GM18868 (cell line): ENCODE measurements around the gene GNAT3.

ENCODE experiments used
- ATAC-seq: cut with Tn5 transposase; IDR thresholded peaks from one replicate; pipeline ENCODE4 v1.9.1; 2021; ENCODE audit warnings: mild to moderate bottlenecking, moderate library complexity; ENCODE audit not compliant: unreplicated experiment

The GNAT3 gene

DNA sequence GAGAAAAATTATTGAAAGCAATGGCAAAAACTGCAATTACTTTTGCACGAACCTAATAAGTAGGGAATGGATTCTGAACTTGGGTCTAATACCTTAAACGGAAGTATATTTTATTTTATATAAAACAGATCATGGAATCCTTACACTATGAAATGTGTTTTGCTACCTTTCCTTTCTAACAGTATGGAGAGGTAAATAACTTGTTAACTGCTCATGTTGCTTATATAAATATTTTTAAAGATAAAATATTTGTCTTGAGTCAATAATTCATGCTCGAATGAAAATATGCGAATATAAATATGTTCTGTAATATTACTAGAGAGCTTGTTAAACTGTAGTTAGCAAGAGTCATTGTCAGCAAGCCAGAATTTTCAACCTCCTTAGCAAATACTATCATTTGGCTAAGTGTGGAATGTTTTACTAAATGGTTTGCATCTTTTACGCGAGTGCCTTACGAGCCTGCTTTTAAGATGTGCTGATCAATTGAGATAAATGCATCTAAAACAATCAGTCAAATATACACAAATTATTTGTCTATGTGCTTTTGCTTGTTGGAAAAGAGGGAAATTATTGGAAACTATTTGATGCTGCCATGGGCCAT lies 5.9 kb downstream of the GNAT3 start:
- ATAC-seq = no peak

DNA sequence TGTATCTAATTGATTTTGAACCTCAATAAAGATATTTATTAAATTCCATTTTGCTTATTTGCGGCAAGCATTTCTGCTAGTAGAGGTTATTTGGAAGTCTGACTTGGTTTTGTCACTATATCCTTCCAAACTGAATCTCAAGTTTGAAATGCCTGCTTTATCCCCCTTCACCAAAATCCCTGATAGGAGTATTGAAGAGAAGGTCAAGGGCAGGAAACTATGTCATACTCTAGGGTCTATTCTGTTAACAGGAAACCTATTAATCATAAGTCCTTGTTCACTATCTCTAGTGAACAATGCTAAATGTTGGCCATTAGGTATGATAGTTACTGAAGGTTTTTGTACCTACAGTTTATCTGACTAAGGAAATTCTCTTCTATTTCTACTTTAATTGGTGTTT lies 11.5 kb downstream of the GNAT3 start:
- no peak for ATAC-seq

DNA sequence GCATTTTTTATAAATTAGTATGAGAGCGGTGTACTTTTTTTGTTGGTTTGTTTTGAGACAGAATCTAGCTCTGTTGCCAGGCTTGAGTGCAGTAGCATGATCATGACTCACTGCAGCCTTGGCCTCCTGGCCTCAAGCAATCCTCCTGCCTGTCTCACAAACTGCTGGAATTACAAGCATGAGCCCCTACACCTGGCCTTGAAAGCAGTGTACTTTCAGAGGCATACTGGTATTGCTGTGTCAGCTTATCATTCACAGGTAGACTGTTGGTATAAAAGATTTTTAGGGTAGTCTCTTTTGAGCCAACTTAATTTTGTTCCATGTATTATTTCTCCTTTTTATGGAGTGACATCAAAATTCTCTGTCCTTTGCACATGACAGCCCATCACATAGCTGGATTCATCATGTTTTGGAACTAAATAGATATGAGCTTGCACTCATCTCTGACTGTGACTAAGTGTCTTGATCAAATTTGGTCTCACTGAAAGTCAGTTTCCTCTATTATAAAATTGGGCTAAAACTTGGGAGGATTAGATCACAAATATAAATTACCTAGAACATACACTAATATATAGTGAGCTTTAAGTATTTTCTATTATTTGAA lies 12.4 kb downstream of the GNAT3 start:
- ATAC-seq = peak; percentile 40

DNA sequence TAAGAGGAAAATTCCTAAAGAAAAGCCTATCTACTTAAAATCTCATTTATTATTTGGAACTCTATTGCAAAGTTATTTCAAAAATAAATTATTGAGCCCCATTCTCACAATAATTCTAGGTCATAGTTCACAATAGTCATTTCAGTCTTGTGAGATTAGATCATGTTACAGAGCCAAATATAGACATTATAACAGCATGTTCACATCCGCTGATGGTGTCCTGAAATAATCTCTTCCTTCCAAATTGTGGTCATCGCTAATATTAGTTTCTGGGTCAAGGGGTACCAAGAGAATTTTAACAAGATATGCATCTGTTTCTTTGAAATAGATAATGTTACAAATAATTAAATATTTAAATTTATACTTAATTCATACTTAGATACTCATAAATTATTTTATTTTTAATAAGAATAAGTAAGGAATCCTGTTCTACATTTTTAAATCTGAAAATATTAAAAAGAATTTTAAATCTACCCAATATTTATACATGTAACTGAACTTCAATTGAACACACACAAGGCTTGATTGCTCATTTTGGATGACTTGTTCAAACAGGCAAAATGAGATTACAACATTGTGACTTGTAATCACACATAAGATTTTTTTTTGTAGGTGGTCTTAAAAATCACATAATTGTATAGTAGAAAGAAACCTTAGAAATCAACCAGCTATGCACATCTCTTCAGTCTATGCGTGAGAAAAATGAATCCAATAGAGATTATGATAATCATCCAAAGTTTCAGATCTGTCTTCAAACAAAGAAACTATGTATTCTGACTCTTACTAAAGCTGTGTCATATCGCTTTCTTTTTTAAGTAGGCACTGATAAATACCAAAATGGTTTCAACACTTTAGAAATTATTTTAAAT lies 13.1 kb downstream of the GNAT3 start:
- peak; percentile 50 for ATAC-seq

DNA sequence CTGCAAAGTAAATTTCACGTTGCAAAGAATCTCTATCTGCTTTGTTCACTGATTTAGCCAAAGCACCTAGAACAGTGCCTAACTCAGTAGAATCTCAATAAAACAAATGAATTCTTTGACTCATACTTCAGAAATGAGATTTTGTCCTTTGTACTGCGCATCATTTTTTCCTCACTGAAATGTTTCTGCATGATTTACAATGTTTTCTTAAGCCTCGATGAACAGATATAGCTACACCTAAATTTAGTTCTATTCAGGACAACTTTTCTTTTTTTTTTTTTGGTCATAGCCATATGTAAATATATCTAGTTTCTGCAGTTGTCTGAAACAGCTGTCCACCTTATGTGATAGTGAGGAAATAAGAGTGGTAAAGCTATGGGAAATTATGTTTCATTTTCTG lies 15.3 kb downstream of the GNAT3 start:
- no peak for ATAC-seq

DNA sequence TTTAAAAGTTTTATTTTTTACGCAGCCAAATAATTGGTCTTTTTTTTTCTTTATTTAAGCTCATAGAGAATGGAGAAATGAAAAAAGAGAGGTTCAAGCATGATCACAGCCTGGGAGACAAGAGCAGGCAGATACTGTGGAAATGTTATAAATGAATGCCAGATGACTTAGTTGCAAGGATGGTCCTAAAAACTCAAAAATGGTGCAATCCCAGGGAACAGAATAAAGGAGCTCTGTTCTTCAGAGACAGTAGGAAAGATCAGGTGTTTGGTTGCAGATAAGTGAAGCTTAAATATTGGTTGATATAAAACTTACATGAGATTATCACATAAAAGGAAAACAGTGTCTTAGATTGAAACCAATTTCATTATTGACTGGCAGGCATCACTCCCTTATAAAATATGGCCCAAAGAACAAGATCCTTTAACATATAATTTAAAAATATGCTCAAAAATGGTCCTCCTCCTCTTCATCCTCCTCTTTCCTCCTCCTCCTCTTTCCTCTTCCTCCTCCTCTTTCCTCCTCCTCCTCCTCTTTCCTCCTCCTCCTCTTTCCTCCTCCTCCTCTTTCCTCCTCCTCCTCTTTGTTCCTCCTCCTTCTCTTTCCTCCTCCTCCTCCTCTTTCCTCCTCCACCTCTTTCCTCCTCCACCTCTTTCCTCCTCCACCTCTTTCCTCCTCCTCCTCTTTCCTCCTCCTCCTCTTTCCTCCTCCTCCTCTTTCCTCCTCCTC lies 18.6 kb downstream of the GNAT3 start:
- no peak for ATAC-seq

DNA sequence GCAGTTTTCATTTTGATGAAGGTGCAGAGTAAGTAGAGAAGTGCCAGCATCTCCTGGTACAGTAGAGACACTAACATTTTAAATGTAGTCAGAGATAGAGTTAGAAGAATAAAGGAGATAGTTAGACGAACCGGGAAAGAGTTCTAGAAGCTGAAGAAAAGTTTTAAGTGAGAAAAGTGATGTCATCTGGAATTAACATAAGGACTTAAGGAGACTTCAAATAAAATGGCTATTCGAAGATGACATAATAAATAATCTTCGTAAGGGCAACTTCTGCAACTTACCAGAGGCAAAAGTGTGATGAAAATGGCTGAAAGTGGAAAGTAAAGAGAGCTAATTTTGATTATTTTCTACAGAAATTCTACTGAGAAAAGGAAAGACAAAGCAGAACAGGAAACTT lies 20.4 kb downstream of the GNAT3 start:
- no peak for ATAC-seq

DNA sequence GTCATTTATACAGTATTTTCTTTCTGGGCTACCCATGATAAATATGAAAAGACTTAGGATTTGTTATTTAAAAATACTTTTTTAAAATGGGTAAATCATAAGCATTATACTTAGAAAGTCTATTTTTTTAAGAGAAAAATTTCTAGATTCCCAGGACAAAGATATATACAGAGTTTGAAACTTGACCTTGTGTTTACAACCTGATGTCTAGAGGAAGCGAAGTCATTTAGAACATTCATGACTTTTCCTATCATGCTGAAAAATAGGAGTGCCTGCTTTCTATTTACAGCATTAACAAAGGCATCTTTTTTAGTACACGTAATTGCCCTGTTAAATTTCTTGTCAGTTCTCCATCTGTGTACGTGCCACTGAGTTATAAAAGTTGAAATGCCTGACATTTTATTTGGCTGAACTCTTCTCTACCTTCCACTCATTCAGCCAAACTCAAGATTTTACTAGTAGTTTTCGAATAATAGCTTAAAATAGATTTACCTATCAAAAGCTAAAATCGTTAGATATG lies 23.0 kb downstream of the GNAT3 start:
- no peak for ATAC-seq

DNA sequence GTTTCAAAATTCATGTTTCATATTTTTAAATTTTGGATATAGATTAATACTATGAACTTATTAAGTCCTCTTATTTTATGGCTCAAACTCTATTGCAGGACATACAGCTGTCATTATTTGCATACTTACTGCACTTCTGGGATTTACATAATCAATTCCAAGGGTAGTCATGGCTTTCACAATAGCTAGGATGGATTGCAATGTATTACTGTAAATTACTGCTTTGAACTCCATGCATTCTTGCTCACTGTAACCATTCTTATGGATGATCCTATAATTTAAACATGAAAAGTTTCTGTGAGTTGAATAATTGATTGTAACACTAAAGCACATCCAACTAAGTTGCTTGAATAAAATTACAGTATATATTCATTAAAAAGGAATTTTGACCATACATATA lies 23.5 kb downstream of the GNAT3 start:
- ATAC-seq = no peak

DNA sequence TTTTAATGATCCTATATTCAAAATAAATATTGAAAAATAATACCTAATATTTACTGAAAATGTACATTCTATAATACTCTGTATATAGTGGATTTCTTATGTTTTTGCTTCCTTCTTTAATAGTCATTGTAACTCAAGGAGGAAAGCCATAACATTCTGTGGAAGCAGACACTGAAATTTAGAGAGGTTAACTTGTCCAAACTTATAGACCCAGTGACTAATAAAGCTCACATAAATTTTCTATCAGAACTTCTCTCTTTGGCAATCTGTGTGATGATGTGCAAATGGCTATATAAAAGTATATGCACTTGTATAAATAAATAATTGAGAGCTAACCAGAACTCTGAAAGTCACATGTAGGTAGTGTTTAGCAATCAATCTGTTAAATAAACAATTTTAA lies 26.1 kb downstream of the GNAT3 start:
- no peak for ATAC-seq

DNA sequence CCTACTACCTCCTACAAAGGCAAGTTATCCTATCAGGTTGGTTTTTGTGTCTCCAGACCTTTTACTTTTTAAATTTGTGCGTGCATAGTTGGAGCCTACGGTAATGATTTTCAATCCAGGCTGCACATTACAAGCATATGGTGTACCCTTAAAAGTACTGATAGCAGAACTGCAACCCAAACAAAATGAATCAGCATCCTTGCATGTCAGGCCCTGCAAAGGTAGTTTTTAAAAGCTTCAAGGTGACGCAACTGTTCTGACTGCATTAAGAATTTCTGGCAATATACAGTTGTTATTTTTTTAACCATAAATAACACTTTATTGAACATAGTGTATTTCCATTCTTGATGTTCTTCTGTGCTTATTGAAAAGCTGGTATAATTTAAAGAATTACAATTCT lies 28.9 kb downstream of the GNAT3 start:
- no peak for ATAC-seq

DNA sequence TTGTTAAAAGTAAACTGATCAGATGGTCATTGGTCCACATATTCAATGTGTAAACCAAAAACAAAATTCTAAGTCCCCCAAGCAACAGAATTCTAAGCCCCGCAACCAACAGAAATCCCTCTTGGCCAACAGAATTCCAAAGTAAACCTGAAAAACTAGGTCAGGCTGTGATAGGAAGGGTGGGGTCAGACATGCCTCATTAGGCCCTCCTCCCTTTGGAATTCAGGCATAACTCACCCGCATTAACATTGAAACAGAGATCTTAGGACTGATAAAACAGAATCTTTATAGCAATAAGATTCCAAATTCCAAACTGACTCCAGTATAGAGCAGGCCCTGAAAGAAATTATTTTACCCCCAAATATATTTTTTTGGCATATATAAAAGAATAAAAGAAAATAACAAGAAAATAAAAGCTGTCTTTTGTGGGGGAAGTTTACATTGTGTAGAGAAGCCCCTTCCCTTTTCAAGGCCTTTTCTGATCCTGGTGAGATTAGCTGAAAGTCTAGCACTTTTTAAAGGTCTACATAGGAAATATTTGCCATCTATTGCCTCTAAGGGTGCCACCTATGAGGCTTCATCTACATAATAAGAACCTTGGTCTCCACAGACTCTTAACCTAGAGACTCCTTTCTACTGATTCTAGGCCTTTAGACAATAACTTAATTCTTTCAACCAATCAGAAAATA lies 30.5 kb downstream of the GNAT3 start:
- ATAC-seq = no peak

DNA sequence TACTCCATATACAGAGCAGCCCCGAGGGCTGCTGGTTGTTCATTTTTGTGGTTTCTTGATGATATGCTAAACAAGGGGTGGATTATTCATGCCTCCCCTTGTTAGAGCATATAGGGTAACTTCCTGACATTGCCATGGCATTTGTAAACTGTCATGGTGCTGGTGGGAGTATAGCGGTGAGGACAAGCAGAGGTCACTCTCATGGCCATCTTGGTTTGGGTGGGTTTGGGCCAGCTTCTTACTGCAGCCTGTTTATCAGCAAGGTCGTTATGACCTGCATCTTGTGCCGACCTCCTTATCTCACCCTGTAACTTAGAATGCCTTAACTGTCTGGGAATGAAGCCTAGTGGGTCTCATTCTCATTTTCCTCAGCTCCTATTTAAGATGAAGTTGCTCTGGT lies 31.3 kb downstream of the GNAT3 start:
- ATAC-seq = no peak

DNA sequence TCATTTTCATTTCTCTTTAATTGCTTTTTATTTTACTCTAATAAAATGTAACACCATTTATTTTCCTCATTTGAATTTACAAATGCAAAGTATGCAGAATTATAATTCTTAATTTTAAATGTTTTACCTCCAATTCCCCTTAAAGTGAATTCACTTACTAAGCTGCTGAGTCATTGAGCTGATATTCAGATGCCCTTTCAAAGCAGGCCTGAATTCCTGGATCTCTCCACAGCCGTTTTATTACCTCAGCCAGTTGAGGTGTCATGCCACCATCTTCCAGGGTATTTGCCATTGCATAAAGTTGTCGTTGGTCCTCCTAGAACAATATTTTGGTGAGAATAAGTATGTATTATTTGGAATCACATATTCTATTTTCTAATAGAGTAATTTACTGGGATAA lies 33.2 kb downstream of the GNAT3 start:
- ATAC-seq = no peak

DNA sequence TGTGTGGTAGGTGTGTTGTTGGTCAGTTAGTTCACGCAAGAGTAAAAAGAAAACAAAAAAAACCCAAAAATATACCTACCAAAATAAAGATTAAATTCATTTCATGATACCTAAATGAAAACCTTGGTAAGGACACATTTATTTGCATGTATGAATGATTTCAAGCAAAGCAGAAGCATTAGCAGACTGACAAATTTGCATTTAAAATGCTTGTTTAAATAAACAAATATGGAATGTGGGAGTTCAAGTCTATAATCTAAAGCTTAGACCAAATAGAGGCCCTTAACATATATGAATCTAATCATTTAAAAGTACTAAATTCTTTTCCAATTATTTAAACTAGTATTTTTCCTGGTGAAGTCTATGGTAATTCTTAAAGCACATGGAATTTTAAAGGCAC lies 35.8 kb downstream of the GNAT3 start:
- ATAC-seq = no peak

DNA sequence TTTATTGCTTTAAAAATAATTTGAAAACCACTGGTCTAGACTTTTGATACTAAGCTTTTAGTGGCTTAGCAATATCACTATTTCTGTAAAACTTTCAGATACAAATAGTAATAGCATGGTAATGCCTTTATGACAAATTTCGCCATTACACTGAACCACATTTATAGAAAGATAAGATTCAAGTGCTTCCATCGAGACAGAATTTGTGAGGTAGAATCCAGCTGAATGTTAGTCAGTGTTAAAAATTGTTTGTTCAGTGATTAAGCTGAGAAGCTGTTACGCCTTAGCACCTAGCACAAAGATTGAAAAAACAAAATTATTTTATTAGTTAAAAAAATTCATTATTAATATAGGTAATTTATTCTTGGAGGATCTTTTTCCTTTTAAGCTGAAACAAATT lies 36.5 kb downstream of the GNAT3 start:
- no peak for ATAC-seq

DNA sequence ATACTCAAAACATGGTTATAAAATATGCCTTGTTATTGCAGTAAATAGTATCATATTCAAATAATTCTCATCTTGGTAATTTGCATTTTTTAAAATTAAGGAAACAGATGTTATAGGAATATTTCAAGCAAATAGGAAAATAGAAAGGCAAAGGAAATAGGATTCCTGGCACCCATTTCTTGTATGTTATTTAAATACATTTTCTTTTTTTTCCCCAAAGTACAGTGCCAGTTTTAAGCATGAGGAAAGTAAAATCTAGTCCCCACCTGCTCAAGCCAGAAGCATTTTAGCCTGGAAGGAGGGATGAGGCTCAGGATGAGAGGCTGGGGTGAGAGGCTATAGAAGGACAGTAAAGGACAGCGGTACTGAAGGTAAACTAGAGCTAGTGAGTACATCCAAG lies 38.1 kb downstream of the GNAT3 start:
- no peak for ATAC-seq

DNA sequence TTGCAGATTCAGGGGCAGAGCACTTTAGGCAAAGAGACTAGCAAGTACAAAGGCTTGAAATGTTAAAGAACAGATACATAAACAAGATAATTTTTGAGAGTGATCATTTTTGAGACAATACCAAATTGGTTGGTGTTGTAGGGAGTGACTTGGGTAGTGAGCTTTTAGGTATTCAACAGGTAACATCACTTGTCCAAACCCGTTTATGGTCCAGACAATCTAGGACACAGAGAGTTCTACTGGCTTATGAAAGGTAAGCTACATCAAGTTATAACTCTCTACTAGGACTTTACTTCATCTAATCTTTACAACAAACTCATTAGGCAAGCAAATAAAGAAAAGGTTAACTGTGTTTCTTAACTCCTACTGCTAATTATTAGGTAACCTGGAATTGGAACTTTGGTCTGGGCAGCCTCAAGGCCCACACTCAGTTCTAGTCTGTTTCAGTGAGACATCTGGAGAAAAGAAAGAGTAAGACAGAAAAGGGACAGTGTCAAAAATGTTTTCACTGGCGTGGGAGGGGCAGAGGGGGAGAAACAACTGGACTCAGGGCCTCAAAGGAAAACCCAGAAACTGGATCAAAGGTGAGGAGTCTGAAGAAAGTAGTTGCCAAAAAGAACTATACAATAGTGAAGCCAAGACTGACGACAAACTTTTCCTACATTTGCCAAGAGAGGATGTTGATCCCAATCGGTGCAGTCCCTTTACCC lies 39.2 kb downstream of the GNAT3 start:
- ATAC-seq = no peak

DNA sequence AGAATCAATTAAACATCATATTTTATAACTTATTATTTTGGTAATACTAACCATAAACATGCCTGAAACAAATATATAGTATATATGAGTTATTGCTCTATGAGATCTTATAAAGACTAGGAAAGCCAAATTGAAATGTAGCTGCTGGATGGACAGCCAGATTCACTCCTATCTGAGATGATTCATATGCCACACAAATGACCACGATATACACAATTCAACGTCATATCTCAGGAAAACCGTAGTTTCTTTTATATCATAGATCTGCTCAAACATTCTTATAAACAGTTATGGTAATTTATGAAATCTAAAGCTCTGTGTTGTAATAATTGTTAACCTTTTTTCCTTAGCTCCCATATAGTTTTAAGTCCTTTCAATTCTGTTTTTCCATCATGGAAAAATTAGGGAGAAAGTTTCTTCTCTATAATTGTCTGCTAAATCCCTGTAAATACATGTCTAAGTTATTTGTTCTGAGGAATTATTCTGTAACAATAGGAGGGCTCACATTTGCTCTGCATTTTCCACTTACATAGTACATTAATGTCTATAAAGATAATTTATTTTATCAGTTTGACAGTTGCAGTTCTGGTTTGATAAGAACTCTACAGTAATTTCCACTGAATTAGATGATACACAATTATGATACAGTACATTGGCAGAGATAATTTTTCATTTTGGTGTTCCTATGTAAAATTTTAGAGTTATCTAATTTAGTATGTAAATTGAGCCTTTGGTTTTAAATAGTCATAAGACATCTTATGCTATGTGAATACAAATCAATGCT lies 42.7 kb downstream of the GNAT3 start:
- ATAC-seq = no peak
